ENCODE results near the gene BEST4. TPM values are rescaled to one million over a fixed set of nuclear protein-coding genes. Genes with fewer than 3 reads are reported as not detected.
"Not testable (repeated sequence)": the region's sequence is repeated elsewhere in the genome, so short reads cannot be mapped to it uniquely, and the experiment has no call there.

Gene BEST4
- polyA plus RNA-seq, 1 donor from 2014 or later: 0.94 TPM

DNA sequence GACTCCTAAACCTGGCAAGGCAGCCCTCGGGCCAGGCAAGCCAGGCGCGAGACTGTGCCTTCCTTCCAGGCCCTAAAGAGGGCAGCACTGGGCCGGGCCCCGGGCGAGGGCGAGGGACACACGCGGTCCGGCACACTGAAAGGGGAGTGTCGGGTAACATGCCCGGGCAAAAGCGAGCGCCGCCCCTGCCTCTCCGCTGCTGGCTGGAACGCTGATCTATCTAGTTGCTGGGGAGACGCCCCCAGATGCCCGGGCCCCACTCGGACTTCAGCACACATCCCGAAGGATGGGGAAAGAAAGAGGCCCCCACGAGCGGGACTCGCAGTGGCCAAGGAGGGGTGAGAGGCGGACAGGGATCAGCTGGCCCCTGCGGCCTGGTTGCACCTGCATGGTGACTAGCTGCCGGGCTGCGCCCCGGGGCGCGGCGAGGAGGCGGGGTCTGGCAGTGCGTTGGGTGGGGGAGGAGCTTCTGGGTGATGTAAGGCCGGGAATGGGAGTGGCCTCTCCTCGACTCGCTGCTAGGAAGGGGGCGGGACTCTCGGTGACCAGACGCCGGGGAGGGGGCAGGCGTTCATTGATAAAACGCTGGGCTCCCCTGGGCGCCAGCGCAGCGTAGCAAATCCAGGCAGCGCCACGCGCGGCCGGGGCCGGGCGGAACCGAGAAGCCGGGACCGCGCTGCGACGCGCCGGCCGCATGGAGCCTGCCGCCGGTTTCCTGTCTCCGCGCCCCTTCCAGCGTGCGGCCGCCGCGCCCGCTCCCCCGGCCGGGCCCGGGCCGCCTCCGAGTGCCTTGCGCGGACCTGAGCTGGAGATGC is 12.0 kb upstream of the BEST4 start, which contains the start of gene PLK3:
TSS of gene PLK3 (plus strand) at position 608 of the 815 bp plus-strand sequence. CDS start at position 695, 87 bp downstream.
- H3K27ac Mint-ChIP-seq: peak within 1 kb of the TSS; percentile 93 to 100 (median 99)
- H3K4me3 Mint-ChIP-seq: peak within 1 kb of the TSS; percentile 95 to 99 (median 96)
- H3K9me3 Mint-ChIP-seq: no peaks in the 10 kb centered on the region
- no peaks in the 10 kb centered on the region for H3K27me3 Mint-ChIP-seq
- peaks cover 7 to 17% (median 10%) of the 10 kb centered on the region in 3 donors for H3K4me1 Mint-ChIP-seq
- H3K36me3 Mint-ChIP-seq: no peaks in the 10 kb centered on the region

- Mint-ChIP-seq H3K36me3 (no peaks in the 10 kb centered on the region), H3K4me3 (peak overlapping the region in 3 of 4 donors; percentile 38 to 76 (median 59)), H3K9me3 (no peaks in the 10 kb centered on the region), H3K27me3 (no peaks in the 10 kb centered on the region), H3K27ac (peak overlapping the region in 2 of 3 donors; percentile 18 to 73), H3K4me1 (peaks cover 7 to 17% (median 10%) of the 10 kb centered on the region in 3 donors)
Measured at GRCh38 chr1:44798481-44799365, 10.8 kb upstream of the BEST4 start.

GRCh38 chr1:44797886-44798285 is 9.9 kb upstream of the BEST4 start:
- not testable (repeated sequence) for H3K27ac Mint-ChIP-seq, H3K9me3 Mint-ChIP-seq, H3K36me3 Mint-ChIP-seq, H3K27me3 Mint-ChIP-seq
- Mint-ChIP-seq H3K4me3 (peak overlapping the region in 1 of 4 donors; percentile 59), H3K4me1 (peaks cover 7 to 16% (median 13%) of the 10 kb centered on the region in 3 donors)

DNA sequence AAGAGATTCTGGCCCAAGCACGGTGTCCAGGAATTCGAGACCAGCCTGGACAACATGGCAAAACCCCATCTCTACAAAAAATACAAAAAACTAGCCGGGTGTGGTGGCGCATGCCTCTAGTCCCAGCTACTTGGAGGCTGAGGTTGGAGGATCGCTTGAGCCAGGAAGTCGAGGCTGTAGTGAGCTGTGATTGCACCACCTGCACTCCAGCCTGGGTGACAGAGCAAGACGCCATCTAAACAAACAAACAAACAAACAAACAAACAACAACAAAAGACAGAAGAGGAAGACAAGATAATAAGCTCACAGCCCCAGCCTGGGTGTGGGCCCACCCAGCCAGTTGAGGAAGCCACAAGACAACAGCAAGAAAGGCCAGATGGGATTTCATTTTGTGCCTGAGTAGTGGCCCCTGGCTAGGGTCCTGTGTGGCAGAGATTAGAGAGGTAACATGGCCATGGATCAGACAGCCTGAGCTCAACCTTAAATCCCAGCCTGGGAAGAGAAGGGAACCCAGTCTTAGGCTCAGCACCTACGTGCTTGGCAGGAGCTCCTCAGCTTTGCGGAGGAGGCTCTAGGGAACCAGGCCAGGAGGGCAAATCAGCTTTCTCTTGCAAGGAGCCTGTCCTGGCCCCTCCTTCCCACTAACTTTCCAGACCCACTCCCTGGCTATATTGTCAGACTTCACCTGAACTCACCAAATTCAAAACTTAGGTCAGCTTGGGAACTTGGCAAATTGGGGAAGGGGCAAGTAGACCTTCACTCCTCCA is 4.9 kb upstream of the BEST4 start:
- Mint-ChIP-seq H3K27me3 (no peaks in the 10 kb centered on the region), H3K27ac (peak overlapping the region in 2 of 3 donors; percentile 83 to 85), H3K4me1 (peaks cover 0 to 3% (median 2%) of the 10 kb centered on the region in 3 donors), H3K9me3 (no peaks in the 10 kb centered on the region), H3K4me3 (no peak overlapping the region), H3K36me3 (no peaks in the 10 kb centered on the region)

- Mint-ChIP-seq H3K27ac (peak overlapping the region; percentile 18 to 57 (median 26)), H3K4me3 (no peak overlapping the region), H3K9me3 (no peaks in the 10 kb centered on the region), H3K36me3 (no peaks in the 10 kb centered on the region), H3K4me1 (peaks cover 5% of the 10 kb centered on the region in 3 donors), H3K27me3 (no peaks in the 10 kb centered on the region)
Measured at GRCh38 chr1:44790968-44791801, 3.2 kb upstream of the BEST4 start.

- H3K27ac Mint-ChIP-seq: peak overlapping the region in 1 of 3 donors; percentile 54
- peak overlapping the region in 1 of 4 donors; percentile 32 for H3K4me3 Mint-ChIP-seq
- no peaks in the 10 kb centered on the region for H3K36me3 Mint-ChIP-seq
- H3K4me1 Mint-ChIP-seq: peaks cover 20 to 24% (median 21%) of the 10 kb centered on the region in 3 donors
- no peaks in the 10 kb centered on the region for H3K9me3 Mint-ChIP-seq
- H3K27me3 Mint-ChIP-seq: no peaks in the 10 kb centered on the region
Measured at GRCh38 chr1:44787506-44787905, 464 bp downstream of the BEST4 start.

DNA sequence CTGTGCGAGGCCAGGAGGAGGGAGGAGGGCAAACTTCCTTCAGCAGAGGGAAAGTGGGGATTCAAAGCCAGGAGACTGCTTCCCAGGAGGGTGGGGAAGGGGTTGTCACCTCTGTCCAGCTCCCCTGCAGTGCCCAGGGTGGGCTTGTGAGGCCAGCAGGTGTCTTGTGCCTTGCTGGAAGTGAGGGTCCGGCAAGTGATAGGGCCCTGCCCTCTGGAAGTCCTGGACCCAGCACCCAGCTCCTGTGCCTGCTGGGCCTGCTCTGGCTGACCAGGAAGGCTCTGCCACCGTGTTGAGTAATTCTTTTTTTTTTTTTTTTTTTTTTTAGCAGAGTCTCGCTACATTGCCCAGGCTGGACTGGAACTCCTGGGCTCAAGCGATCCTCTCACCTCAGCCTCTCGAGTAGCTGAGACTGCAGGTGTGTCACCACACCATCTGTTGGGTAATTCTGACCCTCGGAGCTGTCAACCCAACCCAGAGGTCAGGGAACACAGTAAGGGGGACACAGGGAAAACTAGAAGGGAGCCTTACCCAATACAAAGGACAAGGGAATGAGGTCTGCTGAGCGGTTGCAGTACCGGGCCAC is 1.0 kb downstream of the BEST4 start:
- Mint-ChIP-seq H3K4me1 (peaks cover 20 to 24% (median 21%) of the 10 kb centered on the region in 3 donors), H3K9me3 (no peaks in the 10 kb centered on the region), H3K36me3 (no peaks in the 10 kb centered on the region), H3K27me3 (no peaks in the 10 kb centered on the region), H3K4me3 (peak overlapping the region; percentile 73 to 94 (median 83)), H3K27ac (peak overlapping the region; percentile 79 to 96 (median 90))

- Mint-ChIP-seq H3K4me3 (peak overlapping the region; percentile 73 to 94 (median 83)), H3K27ac (peak overlapping the region; percentile 79 to 96 (median 93)), H3K9me3 (no peaks in the 10 kb centered on the region), H3K36me3 (no peaks in the 10 kb centered on the region), H3K4me1 (peaks cover 21 to 25% (median 24%) of the 10 kb centered on the region in 3 donors), H3K27me3 (no peaks in the 10 kb centered on the region)
Measured at GRCh38 chr1:44786138-44786840, 1.7 kb downstream of the BEST4 start.

GRCh38 chr1:44785501-44786137 is 2.4 kb downstream of the BEST4 start:
- no peaks in the 10 kb centered on the region for H3K9me3 Mint-ChIP-seq
- H3K27me3 Mint-ChIP-seq: no peaks in the 10 kb centered on the region
- peak overlapping the region; percentile 10 to 93 (median 79) for H3K27ac Mint-ChIP-seq
- peaks cover 23 to 30% (median 24%) of the 10 kb centered on the region in 3 donors for H3K4me1 Mint-ChIP-seq
- H3K4me3 Mint-ChIP-seq: peak overlapping the region; percentile 81 to 94 (median 88)
- H3K36me3 Mint-ChIP-seq: no peaks in the 10 kb centered on the region

DNA sequence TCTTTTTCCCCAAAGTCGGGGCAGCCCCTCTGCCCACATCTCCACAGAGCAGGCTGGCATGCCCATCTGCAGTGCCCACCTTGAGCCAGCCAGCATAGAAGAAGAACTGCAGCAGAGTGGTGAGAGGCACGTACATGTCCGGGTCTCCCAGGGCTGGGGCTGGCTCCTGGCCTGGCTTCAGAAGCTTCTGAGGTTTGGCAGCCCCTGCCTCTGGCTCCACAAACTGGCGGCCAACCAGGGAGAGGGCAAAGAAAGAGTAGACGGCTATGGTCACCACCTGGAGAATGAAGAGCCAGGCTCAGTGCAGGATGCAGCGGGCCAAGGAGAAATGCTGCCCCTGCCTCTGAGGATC is 3.0 kb downstream of the BEST4 start:
- Mint-ChIP-seq H3K27me3 (no peaks in the 10 kb centered on the region), H3K36me3 (no peaks in the 10 kb centered on the region), H3K9me3 (no peaks in the 10 kb centered on the region), H3K4me1 (peaks cover 23 to 30% (median 24%) of the 10 kb centered on the region in 3 donors), H3K4me3 (peak overlapping the region; percentile 81 to 94 (median 88)), H3K27ac (peak overlapping the region; percentile 10 to 93 (median 79))

DNA sequence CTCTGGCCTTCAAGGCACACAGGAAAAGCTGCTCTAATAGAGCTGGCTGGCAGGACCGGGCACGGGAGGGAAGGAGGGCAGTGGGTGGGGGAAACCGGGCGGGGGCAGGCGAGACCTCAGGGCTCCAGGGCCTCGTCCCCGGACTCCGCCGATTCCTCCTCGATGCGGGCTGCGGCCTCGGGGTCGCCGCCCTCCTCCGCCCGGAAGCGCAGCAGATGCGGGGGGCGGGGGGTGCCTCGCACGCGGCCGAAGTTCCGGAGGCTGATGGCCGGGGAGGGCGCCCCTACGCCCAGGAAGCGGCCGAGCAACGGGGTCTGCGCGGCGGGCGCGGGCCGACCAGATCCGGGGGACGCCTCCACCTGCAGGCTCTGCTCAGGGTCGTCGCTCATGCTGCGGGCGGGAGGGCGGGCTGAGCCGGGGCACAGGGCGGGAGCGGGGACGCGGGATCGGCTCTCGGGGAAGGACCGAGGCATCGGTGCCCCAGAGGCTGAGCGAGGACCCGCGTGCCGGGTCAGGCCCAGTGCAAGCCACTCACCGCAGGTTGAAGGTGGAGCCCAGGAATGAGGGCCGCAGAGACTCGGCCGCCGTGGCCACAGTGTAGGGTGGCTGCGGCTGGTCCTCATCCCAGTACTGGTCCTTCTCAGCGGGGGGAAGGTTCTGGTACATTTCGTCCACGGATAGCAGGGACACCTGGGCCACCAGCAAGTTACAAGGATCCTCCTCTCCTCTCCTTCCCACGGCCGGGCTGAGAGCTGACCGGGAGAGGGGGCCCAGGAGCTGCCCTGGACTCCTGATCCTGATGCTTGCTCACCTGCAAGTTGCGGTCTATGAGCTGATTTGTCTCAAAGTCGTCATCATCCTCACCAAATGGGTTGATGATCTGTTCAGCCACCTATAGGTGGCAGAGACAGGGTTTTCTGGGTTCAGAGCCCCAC is 3.6 kb downstream of the BEST4 start:
- Mint-ChIP-seq H3K27me3 (no peaks in the 10 kb centered on the region), H3K9me3 (no peaks in the 10 kb centered on the region)

GRCh38 chr1:44783697-44784093 is 4.3 kb downstream of the BEST4 start:
- Mint-ChIP-seq H3K27me3 (no peaks in the 10 kb centered on the region), H3K4me1 (peaks cover 24 to 33% (median 24%) of the 10 kb centered on the region in 3 donors), H3K36me3 (no peaks in the 10 kb centered on the region), H3K9me3 (no peaks in the 10 kb centered on the region), H3K4me3 (peak overlapping the region; percentile 79 to 89 (median 86)), H3K27ac (peak overlapping the region in 2 of 3 donors; percentile 79 to 84)

More for the DNA sequence above, 3.6 kb downstream of the BEST4 start:
- Mint-ChIP-seq H3K4me3 (peak overlapping the region; percentile 81 to 94 (median 88)), H3K36me3 (no peaks in the 10 kb centered on the region), H3K27ac (peak overlapping the region; percentile 79 to 93 (median 84)), H3K4me1 (peaks cover 23 to 30% (median 24%) of the 10 kb centered on the region in 3 donors)
